COLO829 (cell line): ENCODE results near the gene NUDT19.
"Not testable (repeated sequence)": the region's sequence is repeated elsewhere in the genome, so short reads cannot be mapped to it uniquely, and the experiment has no call there.

Experiments used
- DNase-seq: peaks from one replicate; pipeline ENCODE4 v3.0.0; 2012; ENCODE audit warnings: low spot score

The NUDT19 gene

GRCh38 chr19:32675720-32676185 is 15.9 kb upstream of the NUDT19 start, which contains the start of gene RGS9BP:
Gene RGS9BP (plus strand): TSS chr19:32675848. CDS start chr19:32676264, 416 bp downstream.
- DNase-seq: peak; percentile 42

- DNase-seq: no peak
Observed at GRCh38 chr19:32676186-32676894, 15.3 kb upstream of the NUDT19 start.

GRCh38 chr19:32676895-32677359 is 14.7 kb upstream of the NUDT19 start:
- no peak for DNase-seq

GRCh38 chr19:32677657-32678056 is 14.0 kb upstream of the NUDT19 start:
- no peak for DNase-seq

GRCh38 chr19:32680986-32681385 is 10.6 kb upstream of the NUDT19 start:
- DNase-seq: no peak

GRCh38 chr19:32682317-32682716 is 9.3 kb upstream of the NUDT19 start:
- no peak for DNase-seq

- no peak for DNase-seq
Observed at GRCh38 chr19:32686847-32687475, 4.7 kb upstream of the NUDT19 start.

- no peak for DNase-seq
Observed at GRCh38 chr19:32687681-32688080, 3.9 kb upstream of the NUDT19 start.

- DNase-seq: no peak
Observed at GRCh38 chr19:32688311-32688710, 3.3 kb upstream of the NUDT19 start.

- DNase-seq: no peak
Observed at GRCh38 chr19:32691952-32692726, 518 bp downstream of the NUDT19 start.

- no peak for DNase-seq
Observed at GRCh38 chr19:32692727-32693061, 1.1 kb downstream of the NUDT19 start.

- DNase-seq: not testable (repeated sequence)
Observed at GRCh38 chr19:32693151-32694108, 1.8 kb downstream of the NUDT19 start.

- not testable (repeated sequence) for DNase-seq
Observed at GRCh38 chr19:32694316-32694715, 2.7 kb downstream of the NUDT19 start.

GRCh38 chr19:32694851-32695250 is 3.2 kb downstream of the NUDT19 start:
- DNase-seq: not testable (repeated sequence)

- not testable (repeated sequence) for DNase-seq
Observed at GRCh38 chr19:32695506-32695905, 3.9 kb downstream of the NUDT19 start.

- DNase-seq: not testable (repeated sequence)
Observed at GRCh38 chr19:32696771-32697170, 5.2 kb downstream of the NUDT19 start.

GRCh38 chr19:32700129-32700528 is 8.5 kb downstream of the NUDT19 start:
- not testable (repeated sequence) for DNase-seq

- no peak for DNase-seq
Observed at GRCh38 chr19:32702010-32702409, 10.4 kb downstream of the NUDT19 start.

- DNase-seq: not testable (repeated sequence)
Observed at GRCh38 chr19:32704006-32704405, 12.4 kb downstream of the NUDT19 start.

GRCh38 chr19:32708457-32708856 is 16.8 kb downstream of the NUDT19 start:
- DNase-seq: no peak

GRCh38 chr19:32709032-32709431 is 17.4 kb downstream of the NUDT19 start:
- no peak for DNase-seq
